H1 (cell line): ENCODE measurements around the gene TLR1. TPM values are rescaled to one million over a fixed set of nuclear protein-coding genes. Genes with fewer than 3 reads are reported as not detected.

ENCODE experiments used
- ATF3 ChIP-seq: IDR thresholded peaks from 2 replicates; pipeline ENCODE4 v1.6.1; 2011; ENCODE audit warnings: low read depth, mild to moderate bottlenecking, low read length; ENCODE audit not compliant: insufficient read depth
- CHD7 ChIP-seq: fragments of 300-600 bp; sonication (generic); IDR thresholded peaks from 2 replicates; pipeline ENCODE4 v1.7.1; 2012; ENCODE audit warnings: low read length, moderate library complexity, mild to moderate bottlenecking, inconsistent platforms; ENCODE audit not compliant: insufficient replicate concordance
- CTCF ChIP-seq, 3 experiments: IDR thresholded peaks; 1 replicate in 2 of 3; 2 replicates in 1 of 3; pipeline versions ENCODE4 v1.5.1 to v1.6.1; 2011; ENCODE audit warnings: low read length in 3 of 3, mild to moderate bottlenecking in 3 of 3, inconsistent platforms in 2 of 3, low read depth in 1 of 3, moderate library complexity in 1 of 3; ENCODE audit not compliant: insufficient read depth in 1 of 3; ENCODE audit errors: control extremely low read depth in 1 of 3
- RAD21 ChIP-seq, 2 experiments: IDR thresholded peaks in 1 of 2; conservative IDR thresholded peaks in 1 of 2; 2 replicates each; pipeline ENCODE4 v1.6.1; 2011; ENCODE audit warnings: low read depth in 2 of 2, low read length in 2 of 2, improper control_type of control experiment in 1 of 2, inconsistent platforms in 1 of 2, mild to moderate bottlenecking in 1 of 2, moderate library complexity in 1 of 2
- RBBP5 ChIP-seq: IDR thresholded peaks from 2 replicates; pipeline ENCODE4 v1.7.1; 2012; ENCODE audit warnings: low read depth, mild to moderate bottlenecking, inconsistent platforms, low read length, moderate library complexity, borderline replicate concordance
- SP1 ChIP-seq: IDR thresholded peaks from 2 replicates; pipeline ENCODE4 v1.6.1; 2011; ENCODE audit warnings: low read depth, low read length
- TAF1 ChIP-seq: IDR thresholded peaks from 2 replicates; pipeline ENCODE4 v1.6.1; 2011; ENCODE audit warnings: mild to moderate bottlenecking, low read depth, low read length
- TEAD4 ChIP-seq: IDR thresholded peaks from 2 replicates; pipeline ENCODE4 v1.6.1; 2012; ENCODE audit warnings: low read depth, low read length, inconsistent platforms, mixed read lengths
- polyA plus RNA-seq, 7 experiments: library from polyadenylated mRNA; depleted of rRNA in 3 of 7; stranded (reverse) in 5 of 7; unstranded in 2 of 7; fragments of >200 nt in 5 of 7; fragments of 200-250 nt in 2 of 7; gene quantifications; 1 replicate in 5 of 7; 2 replicates in 1 of 7; 4 replicates in 1 of 7; pipeline versions ENCODE4 v1.2.1 to v1.2.3, GENCODE V29; 2011 to 2013; ENCODE audit warnings: missing spikeins in 2 of 7, mixed read lengths in 2 of 7
- total RNA-seq: library from RNA; stranded (reverse); fragmentation: NEBNext Ultra II Directional; extraction: Animal tissue kit (Norgen Biotek cat#: 25700); gene quantifications from 2 replicates; pipeline ENCODE4 v1.2.1, GENCODE V29; 2021

Gene TLR1
- total and polyA plus RNA-seq, 2 of the 8 experiments (the other 6 are each of a cell fraction or from before 2014, with no cell fraction given): not detected

- TF ChIP-seq CHD7 (no peak), TAF1 (no peak), RAD21 (IDR thresholded peaks at IDR 0.05 in 1 of 2, conservative IDR thresholded peaks at IDR 0.05 in 1 of 2; ENCODE audit: low read depth in 2 of 2, low read length in 2 of 2) (no peak), RBBP5 (no peak), TEAD4 (no peak), ATF3 (no peak), SP1 (no peak), CTCF (IDR thresholded peaks at IDR 0.05; ENCODE audit: control extremely low read depth in 1 of 3, insufficient read depth in 1 of 3, low read depth in 1 of 3, low read length in 3 of 3) (no peak)
These were observed 13.9 kb upstream of the TLR1 start (continued) for GRCh38 chr4:38818441-38818976.
